Measurements from ENCODE around the gene RNPEPL1. TPM values are rescaled to one million over a fixed set of nuclear protein-coding genes. Genes with fewer than 3 reads are reported as not detected.
A peak's percentile ranks its signal among the peaks of the same experiment; 100 is the strongest.
"Not testable (repeated sequence)": the region's sequence is repeated elsewhere in the genome, so short reads cannot be mapped to it uniquely, and the experiment has no call there.

The RNPEPL1 gene
- total RNA-seq, 2 donors from 2014 or later: 22.6 to 51.2 TPM

- no peak for DNase-seq (ENCODE audit: low spot score in 2 of 2)
- peaks cover 17 to 28% of the 10 kb centered on the region in 2 donors for H3K36me3 Mint-ChIP-seq
Measured at GRCh38 chr2:240558236-240558761, 10.0 kb upstream of the RNPEPL1 start.

GRCh38 chr2:240559286-240559685, 9.0 kb upstream of the RNPEPL1 start:
- ATAC-seq (no peak), DNase-seq (ENCODE audit: low spot score in 2 of 2) (no peak)
- H3K27ac Mint-ChIP-seq: peak overlapping the region; percentile 25 to 99
- no peaks in the 10 kb centered on the region for H3K9me3 Mint-ChIP-seq
- H3K36me3 Mint-ChIP-seq: peaks cover 27 to 34% of the 10 kb centered on the region in 2 donors

More at GRCh38 chr2:240558236-240558761, 10.0 kb upstream of the RNPEPL1 start:
- peak overlapping the region; percentile 27 to 36 for H3K27ac Mint-ChIP-seq
- H3K9me3 Mint-ChIP-seq: no peaks in the 10 kb centered on the region
- ATAC-seq: no peak

- peak; percentile 93 for DNase-seq (ENCODE audit: low spot score in 2 of 2)
- H3K27ac Mint-ChIP-seq: peak within 1 kb of the TSS; percentile 96 to 99
- H3K9me3 Mint-ChIP-seq: no peaks in the 10 kb centered on the region
- peak; percentile 68 to 70 for ATAC-seq
- H3K36me3 Mint-ChIP-seq: peaks cover 33 to 36% of the 10 kb centered on the region in 2 donors
Measured at GRCh38 chr2:240560084-240560479, 8.2 kb upstream of the RNPEPL1 start, which contains the start of gene DUSP28. Gene DUSP28, plus strand, starts transcription at chr2:240560357. Its CDS starts 328 bp downstream, at chr2:240560685.

GRCh38 chr2:240560480-240561324, 7.6 kb upstream of the RNPEPL1 start:
- Mint-ChIP-seq H3K27ac (peak overlapping the region; percentile 96 to 99), H3K36me3 (peaks cover 39 to 42% of the 10 kb centered on the region in 2 donors), H3K9me3 (no peaks in the 10 kb centered on the region)
- DNase-seq (ENCODE audit: low spot score in 2 of 2) (peak; percentile 99 to 100), ATAC-seq (peak; percentile 59 to 73)

GRCh38 chr2:240561325-240561971, 6.8 kb upstream of the RNPEPL1 start:
- H3K36me3 Mint-ChIP-seq: peaks cover 39 to 42% of the 10 kb centered on the region in 2 donors
- DNase-seq (ENCODE audit: low spot score in 2 of 2): peak in 1 of 2 donors; percentile 13
- peak overlapping the region; percentile 96 to 99 for H3K27ac Mint-ChIP-seq
- H3K9me3 Mint-ChIP-seq: no peaks in the 10 kb centered on the region
- ATAC-seq: peak in 1 of 2 donors; percentile 9

- Mint-ChIP-seq H3K36me3 (peaks cover 45 to 53% of the 10 kb centered on the region in 2 donors), H3K27ac (peak overlapping the region; percentile 29 to 99)
- H3K9me3 Mint-ChIP-seq; DNase-seq (ENCODE audit: low spot score in 2 of 2); ATAC-seq: not testable (repeated sequence)
Measured at GRCh38 chr2:240563231-240563630, 5.1 kb upstream of the RNPEPL1 start.

- DNase-seq (ENCODE audit: low spot score in 2 of 2): peak in 1 of 2 donors; percentile 2
Measured at GRCh38 chr2:240563951-240564560, 4.2 kb upstream of the RNPEPL1 start.

GRCh38 chr2:240564561-240565332, 3.5 kb upstream of the RNPEPL1 start:
- Mint-ChIP-seq H3K27ac (peak overlapping the region; percentile 97 to 99), H3K9me3 (no peaks in the 10 kb centered on the region), H3K36me3 (peaks cover 39 to 46% of the 10 kb centered on the region in 2 donors)
- DNase-seq (ENCODE audit: low spot score in 2 of 2) (peak; percentile 42 to 67), ATAC-seq (peak in 1 of 2 donors; percentile 2)

More at GRCh38 chr2:240563951-240564560, 4.2 kb upstream of the RNPEPL1 start:
- peak overlapping the region in 1 of 2 donors; percentile 99 for H3K27ac Mint-ChIP-seq
- peaks cover 45 to 53% of the 10 kb centered on the region in 2 donors for H3K36me3 Mint-ChIP-seq
- H3K9me3 Mint-ChIP-seq: no peaks in the 10 kb centered on the region
- no peak for ATAC-seq

- Mint-ChIP-seq H3K9me3 (no peaks in the 10 kb centered on the region), H3K36me3 (peaks cover 39 to 44% of the 10 kb centered on the region in 2 donors)
- DNase-seq (ENCODE audit: low spot score in 2 of 2): peak; percentile 77 to 96
Measured at GRCh38 chr2:240565333-240566202, 2.7 kb upstream of the RNPEPL1 start.

GRCh38 chr2:240566203-240567136, 1.8 kb upstream of the RNPEPL1 start:
- DNase-seq (ENCODE audit: low spot score in 2 of 2): peak; percentile 92 to 96
- Mint-ChIP-seq H3K27ac (peak overlapping the region; percentile 92 to 99), H3K36me3 (peaks cover 35 to 40% of the 10 kb centered on the region in 2 donors), H3K9me3 (no peaks in the 10 kb centered on the region)
- ATAC-seq: peak; percentile 62 to 79

More at GRCh38 chr2:240565333-240566202, 2.7 kb upstream of the RNPEPL1 start:
- ATAC-seq: peak; percentile 57 to 63
- peak overlapping the region; percentile 97 to 99 for H3K27ac Mint-ChIP-seq

GRCh38 chr2:240567137-240567871, 980 bp upstream of the RNPEPL1 start:
- Mint-ChIP-seq H3K36me3 (peaks cover 32 to 33% of the 10 kb centered on the region in 2 donors), H3K9me3 (no peaks in the 10 kb centered on the region), H3K27ac (peak overlapping the region; percentile 96 to 99)
- ATAC-seq (peak in 1 of 2 donors; percentile 15), DNase-seq (ENCODE audit: low spot score in 2 of 2) (peak in 1 of 2 donors; percentile 35)

- Mint-ChIP-seq H3K9me3 (no peaks in the 10 kb centered on the region), H3K36me3 (peaks cover 19 to 22% of the 10 kb centered on the region in 2 donors), H3K27ac (peak overlapping the region; percentile 47 to 65)
- ATAC-seq (peak in 1 of 2 donors; percentile 1), DNase-seq (ENCODE audit: low spot score in 2 of 2) (peak in 1 of 2 donors; percentile 38)
Measured at GRCh38 chr2:240568678-240569522, 616 bp downstream of the RNPEPL1 start.
